HG03060 (cell line): Measurements from ENCODE around the gene MUC5B.

Experiments
- ATAC-seq: cut with Tn5 transposase; IDR thresholded peaks from one replicate; pipeline ENCODE4 v1.9.1; 2021; ENCODE audit warnings: low read depth, moderate number of reproducible peaks; ENCODE audit not compliant: unreplicated experiment

The MUC5B gene

DNA sequence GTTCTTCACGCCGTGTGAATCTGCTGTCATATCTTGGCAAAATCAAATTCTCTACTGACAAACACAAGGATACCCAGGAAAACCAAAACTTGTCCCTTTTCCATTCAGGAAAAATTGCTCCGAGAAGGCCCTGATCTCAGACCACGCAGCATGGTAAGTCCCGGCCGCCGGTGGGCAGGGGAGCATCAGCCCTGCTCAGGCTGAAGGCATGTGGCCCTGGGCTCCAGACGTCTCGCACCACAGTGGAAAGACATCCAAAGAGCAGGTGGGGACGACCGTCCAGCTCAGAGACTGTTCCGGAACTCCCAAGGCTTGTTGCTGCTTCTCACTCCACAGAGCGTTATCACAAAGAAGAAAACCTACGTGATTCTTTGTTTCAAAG is 56.8 kb downstream of the MUC5B start:
- no peak for ATAC-seq

GRCh38 chr11:1280116-1281035 is 57.5 kb downstream of the MUC5B start:
- no peak for ATAC-seq

- ATAC-seq = no peak
These were observed 58.6 kb downstream of the MUC5B start for GRCh38 chr11:1281326-1281973.

- no peak for ATAC-seq
These were observed 59.1 kb downstream of the MUC5B start for GRCh38 chr11:1281974-1282365.

DNA sequence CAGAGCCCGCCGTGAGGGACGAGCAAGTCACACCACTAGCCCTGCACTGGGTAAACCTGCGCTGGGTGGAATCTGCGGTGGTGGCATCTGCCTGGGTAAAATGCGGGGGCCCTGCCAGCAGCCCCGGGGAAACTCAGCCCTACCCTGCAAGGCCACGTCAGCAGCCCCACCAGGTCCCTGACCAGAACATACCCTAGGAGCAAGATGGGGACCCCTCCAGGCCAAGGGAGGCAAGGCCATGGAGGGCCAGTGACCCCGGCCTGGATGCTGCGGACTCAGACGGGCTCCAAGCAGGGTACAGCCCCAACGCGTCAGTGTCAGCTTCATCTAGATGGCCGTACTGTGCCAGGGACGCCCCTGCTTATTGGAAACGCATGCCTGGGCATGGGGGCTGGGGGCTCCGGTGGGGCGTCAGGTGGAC is 60.2 kb downstream of the MUC5B start:
- ATAC-seq = no peak

DNA sequence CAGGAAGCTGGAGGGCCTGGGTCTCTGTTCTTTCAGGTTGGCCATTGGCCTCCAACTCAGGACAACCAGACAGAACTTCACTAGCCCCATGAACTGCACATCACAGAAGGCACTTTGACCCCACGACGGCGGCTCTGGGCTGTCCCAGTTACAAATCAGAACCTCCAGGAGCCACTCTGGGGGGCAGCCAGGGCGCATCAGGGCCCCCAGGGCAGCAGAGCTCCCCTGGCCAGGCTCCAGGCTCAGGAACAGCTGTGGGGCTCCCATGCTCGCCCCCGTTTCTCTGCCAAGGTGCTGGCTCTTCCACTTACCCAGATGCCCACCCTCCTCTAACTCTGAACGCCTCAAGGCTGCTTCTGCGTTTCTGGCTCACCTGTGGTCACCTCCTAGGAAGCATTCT is 61.0 kb downstream of the MUC5B start:
- ATAC-seq = no peak

DNA sequence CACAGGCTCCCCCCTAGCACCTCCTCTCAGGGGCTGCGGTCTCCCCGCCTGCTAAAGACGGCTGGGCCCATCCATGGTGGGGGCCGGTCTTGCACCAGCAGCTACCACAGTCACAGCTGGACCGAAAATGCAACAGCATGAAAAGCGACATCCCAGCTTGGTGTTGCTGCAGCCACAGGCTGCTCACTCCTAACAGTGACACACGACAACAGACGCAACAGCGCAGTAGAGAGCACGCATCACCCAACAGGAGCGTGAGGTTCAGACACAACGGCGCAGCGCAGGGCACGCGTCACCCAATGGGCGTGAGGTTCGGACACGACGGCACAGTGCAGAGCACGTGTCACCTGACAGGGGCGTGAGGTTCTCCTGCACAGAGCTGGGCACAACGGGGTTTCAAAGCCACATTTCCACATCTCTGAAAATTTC is 62.5 kb downstream of the MUC5B start:
- ATAC-seq = no peak

DNA sequence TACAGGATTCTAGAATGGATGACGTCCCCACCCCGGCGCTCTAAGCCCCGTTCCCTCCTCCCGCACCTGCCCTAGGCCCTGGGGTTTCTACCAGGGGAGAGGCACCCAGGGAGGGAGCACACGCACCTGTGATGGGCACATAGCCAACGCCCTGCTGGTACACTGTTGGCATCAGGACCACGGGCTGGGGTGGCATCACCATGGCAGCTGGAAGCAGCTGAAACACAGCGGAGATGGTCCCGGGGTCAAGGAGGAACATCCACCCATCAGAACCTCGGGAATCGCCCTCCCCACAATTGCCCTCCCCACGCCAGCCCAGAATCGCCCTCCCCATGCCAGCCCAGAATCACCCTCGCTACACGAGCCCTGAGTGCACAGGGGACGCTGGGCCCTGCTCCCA is 63.0 kb downstream of the MUC5B start:
- no peak for ATAC-seq

DNA sequence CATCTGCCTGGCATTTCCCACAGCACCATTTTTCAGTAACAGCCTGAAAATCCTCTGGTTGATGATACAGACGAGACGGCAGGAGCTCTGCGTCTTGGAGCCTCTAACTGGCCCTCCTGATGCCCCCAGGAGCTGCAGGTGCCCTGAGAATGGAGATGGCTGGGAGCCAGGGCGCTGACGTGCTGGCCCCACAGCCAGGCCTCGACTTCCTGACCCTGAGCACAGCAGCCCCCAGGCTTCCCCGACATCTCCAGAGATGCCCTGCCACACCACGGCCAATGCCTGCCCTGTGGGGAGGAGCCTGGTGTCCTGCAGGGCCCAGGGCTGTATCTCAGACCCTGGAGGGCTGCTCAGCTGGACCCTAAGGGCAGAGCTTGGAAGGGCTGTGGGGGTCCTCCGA is 65.1 kb downstream of the MUC5B start:
- no peak for ATAC-seq

DNA sequence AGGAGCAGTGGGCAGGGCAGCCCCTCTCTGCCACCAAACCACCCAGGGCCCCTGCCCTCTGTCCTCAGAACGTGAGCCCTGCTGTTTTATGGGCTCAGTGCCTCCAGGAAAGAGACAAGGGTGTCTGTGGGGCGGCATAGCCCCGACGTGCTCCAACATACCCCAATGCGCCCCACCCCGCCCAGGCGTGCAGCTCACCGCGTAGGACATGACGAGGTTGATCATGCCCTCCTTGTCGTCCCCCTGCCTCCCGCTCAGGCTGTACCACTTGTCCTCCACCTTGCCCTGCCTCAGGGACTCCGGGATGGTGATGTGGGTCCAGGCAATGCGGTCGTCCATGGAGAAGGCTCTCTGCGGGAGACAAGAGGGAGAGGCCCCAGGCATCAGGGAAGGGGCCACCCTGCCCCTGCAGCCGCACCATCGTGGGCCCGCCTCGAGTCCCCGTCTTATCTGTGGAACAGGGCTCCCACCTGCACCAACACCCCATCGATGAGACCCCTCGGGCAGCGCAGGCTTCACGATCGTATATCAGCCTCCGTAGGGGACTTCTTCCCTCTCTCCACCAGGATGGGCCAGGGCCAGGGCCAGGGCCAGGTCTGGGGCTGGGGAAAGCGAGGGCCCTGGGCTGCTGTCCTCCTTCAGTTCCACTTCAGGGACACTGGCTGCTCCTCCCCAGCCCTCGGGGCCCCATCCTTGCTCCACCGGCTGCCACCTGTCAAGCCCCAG is 65.7 kb downstream of the MUC5B start:
- ATAC-seq = no peak

DNA sequence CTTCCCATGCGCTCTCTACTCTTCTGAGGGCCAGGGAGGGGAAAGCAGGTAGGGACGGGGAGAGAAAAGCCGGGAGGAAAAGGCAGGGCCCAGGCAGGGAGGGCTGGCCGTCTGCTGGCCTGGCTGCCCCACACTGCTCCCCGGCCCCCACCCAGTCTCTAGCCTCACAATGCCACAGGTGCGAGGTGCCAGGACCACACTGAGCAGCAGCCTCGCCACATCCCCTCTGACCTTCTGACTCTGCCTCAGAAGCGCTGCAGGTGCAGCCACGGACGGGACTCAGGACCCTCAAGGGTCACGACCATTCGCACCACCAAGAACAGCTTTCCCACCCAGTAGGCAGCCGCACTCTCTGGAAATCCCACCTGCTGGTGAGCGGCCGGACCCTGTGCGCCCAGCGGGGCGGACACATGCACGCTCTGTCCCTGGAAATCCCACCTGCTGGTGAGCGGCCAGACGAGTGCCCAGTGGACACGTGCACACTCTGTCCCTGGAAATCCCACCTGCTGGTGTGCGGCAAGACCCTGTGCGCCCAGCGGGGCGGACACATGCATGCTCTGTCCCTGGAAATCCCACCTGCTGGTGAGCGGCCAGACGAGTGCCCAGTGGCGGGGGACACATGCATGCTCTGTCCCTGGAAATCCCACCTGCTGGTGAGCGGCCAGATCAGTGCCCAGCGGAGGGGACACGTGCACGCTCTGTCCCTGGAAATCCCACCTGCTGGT is 66.5 kb downstream of the MUC5B start:
- ATAC-seq = no peak

DNA sequence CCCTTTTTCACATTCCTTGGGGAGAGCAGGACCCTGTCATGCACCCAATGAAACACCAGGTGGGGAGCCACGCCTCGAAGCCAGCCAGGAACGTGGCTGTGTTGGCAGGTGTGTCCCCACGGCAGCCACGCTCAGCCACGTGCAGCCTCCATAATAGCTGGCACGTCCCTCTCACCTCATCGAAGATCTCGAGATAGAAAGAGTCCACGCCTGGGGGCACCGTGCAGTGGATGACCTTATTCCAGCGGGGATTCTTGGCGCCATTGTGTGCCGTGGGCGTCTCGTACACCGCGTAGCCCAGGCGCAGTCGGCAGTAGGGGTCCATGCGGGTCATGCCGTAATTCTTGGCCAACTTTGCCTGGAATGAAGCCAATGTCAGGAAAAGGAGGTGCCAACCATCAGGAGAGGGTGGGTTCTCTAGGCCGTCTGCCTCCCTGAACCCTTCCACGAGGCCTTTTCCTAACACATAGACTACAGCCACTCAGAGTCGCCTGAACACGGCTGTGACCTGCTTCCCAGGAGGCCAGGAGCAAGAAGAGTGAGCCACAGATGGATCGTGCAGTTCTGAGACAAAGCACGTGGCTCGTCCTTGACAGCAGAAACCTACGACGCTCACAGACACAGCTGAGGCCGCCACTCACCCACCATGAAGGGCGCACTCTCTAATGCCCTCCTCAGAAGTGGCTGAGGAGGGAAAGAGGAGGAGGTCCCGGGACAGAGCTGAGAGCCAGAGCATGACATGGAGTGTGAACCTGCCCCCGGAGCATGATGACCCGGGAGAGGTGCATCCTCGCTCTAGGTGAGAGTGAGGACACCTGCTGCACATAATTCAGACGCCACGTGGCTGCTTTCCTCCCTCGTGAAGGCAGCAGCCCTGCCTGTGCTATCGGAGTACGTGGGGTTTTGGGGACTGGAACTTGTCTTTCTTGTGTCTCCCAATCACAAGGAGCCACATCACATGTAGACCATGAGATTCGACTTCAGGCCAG is 67.5 kb downstream of the MUC5B start:
- ATAC-seq = no peak

DNA sequence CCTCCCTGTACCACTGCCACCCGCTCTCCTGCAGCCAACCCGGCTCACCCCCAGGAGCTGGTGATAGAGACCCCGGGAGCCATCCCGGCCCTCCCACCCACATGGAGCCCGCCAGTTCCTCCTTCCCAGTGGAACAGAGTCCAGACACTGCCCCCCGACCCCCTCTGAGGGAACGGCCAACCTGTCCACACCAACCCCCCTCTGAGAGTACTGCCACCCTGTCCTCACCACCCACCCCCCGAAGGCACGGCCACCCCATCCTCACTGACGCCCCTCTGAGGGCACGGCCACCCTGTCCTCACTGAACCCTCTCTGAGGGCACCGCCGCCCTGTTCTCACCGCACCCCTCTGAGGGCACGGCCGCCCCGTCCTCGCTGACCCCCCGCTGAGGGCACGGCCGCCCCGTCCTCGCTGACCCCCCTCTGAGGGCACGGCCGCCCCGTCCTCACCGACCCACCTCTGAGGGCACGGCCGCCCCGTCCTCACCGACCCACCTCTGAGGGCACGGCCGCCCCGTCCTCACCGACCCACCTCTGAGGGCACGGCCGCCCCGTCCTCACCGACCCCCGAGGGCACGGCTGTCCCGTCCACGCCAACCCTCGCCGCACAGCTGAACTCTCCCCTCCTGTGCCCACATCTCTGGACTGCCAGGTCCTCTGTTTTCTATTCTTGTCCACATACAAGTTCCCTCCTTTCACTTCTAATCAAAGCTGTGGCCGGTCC is 68.6 kb downstream of the MUC5B start:
- ATAC-seq = no peak

DNA sequence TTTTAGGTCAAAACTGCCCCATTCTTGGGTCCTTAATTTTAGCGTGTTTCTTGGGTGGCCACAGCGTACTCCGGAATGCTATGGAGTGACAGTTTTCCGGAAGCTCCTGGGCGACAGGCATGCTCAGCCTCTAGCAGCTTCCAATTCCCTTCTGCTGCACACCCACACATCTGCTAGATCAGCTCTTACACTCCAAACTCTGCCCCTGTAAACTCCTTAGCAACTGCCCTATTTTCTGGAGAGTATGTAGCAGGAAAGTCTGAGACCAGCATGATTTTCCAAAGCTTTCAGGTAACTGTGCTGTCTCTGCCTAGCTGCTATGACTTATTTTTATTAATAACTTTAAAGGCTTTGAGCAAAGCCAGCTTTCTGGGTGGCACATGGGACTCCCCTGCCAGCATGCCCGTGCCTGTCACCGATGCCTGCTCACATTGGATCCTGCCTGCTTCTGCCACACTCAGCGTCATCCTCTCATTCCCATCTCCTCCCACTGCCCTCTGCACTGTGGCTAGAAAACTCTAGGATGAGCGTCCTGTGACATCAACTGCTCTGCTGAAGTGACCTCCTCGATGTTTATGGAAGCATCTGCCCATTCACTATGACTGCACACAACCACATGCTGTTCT is 69.3 kb downstream of the MUC5B start:
- ATAC-seq = no peak

- no peak for ATAC-seq
These were observed 70.1 kb downstream of the MUC5B start for GRCh38 chr11:1292644-1293618.

DNA sequence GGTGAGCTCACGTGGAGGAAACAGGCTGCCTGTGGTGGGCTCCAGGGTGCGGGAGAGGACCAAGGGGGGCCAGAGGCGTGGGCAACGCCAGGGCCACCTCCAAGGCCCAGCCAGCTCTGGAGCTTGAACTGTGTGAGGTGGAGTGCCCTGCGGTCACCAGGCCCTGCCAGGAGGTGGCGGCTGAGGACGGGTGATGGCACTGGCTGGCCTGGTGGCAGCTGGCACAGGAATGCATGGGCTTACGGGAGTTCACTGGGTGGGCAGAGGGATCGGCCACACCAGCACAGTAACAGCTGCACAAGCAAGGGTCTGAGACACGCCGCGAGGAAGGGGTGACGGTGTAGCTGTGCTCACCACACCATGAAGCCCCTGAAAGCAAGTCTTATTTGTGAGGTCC is 70.8 kb downstream of the MUC5B start:
- ATAC-seq = no peak

GRCh38 chr11:1295086-1295485 is 72.2 kb downstream of the MUC5B start:
- ATAC-seq = no peak
